ES-I3 (cell line): ENCODE data around the gene EZR.
A peak's percentile ranks its signal among the peaks of the same experiment; 100 is the strongest.
"Not testable (repeated sequence)": the region's sequence is repeated elsewhere in the genome, so short reads cannot be mapped to it uniquely, and the experiment has no call there.

Source experiments
- H3K36me3 ChIP-seq: 2 replicates; pipeline ENCODE4 v1.6.1; 2013; ENCODE audit warnings: mild to moderate bottlenecking, low read length, control low read depth, moderate library complexity; ENCODE audit not compliant: insufficient read depth
- H3K4me1 ChIP-seq: 2 replicates; pipeline ENCODE4 v1.6.1; 2013; ENCODE audit warnings: mild to moderate bottlenecking, control low read depth, low read length; ENCODE audit not compliant: insufficient read depth
- H3K9ac ChIP-seq: 2 replicates; pipeline ENCODE4 v1.6.1; 2013; ENCODE audit warnings: low read depth, mild to moderate bottlenecking, low read length, moderate library complexity
- H3K9me3 ChIP-seq: 2 replicates; pipeline ENCODE4 v1.6.1; 2013; ENCODE audit warnings: mild to moderate bottlenecking, low read length, moderate library complexity; ENCODE audit not compliant: control insufficient read depth, insufficient read depth

Gene EZR

DNA sequence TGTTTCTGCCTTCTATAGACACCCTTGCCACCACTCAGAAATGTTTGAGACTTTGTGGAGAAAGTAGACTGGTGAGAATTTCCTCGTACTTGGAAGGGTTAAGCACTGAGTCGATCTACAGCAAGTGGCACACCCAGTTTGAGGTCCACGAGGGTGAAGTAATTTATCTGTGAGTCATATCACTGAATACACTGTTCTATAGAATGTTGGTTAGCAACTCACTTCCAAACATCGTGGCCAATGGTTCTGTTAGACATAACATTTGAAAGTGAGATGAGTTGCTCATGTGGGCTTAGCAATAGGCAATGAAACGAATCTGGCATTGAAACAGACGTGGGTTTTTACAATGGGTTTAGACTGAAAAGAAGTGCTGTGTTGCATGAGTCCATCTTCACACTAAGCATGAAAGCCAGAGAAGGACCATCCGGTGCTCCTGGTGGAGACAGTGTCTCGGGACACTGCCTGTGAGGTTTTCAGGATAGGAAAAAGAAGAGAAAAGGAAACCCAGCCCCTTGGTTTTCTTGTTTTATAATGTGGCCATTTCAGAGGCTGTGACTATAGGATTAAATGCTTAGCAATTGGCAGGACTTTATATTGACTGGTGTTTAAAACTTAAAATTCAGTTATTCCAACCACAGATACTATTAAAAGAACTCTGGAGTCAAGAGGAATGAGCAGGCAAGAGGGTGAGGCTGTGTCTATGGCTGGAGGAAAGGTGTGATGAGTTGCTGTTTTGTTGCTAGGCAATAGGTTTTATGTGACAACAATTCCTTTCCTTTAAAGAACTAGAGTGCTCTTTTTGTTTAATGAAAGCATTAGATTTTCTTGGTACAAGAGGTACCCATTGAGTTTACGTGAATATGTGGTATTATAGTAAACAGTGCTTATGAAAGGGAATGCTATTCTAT is 31.0 kb upstream of the EZR start:
- no peaks in the 10 kb centered on the region for H3K36me3 ChIP-seq
- no peak overlapping the region; the same call in 1 of the 2 replicates for H3K9ac ChIP-seq
- H3K9me3 ChIP-seq = no peaks in the 10 kb centered on the region
- H3K4me1 ChIP-seq = peaks cover 46% of the 10 kb centered on the region

DNA sequence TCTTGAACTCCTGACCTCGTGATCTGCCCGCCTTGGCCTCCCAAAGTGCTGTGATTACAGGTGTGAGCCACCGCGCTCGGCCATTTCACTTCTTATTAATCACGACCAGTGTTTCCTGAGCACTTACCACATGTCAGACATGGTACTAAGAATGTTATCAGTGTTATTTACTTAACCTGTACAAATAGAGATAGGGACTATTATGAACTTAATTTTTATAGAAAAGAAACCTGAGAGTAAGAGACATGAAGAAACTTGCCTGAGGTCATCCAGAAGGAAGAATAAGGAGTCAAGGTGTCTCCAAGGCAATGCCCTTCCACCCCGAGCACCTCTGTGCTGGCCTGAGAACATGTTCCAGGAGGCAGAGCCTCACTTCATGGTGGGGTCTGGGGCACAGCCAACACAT is 29.3 kb upstream of the EZR start:
- H3K36me3 ChIP-seq = no peaks in the 10 kb centered on the region
- H3K4me1 ChIP-seq = peaks cover 35% of the 10 kb centered on the region
- H3K9ac ChIP-seq = no peak overlapping the region
- H3K9me3 ChIP-seq = no peaks in the 10 kb centered on the region

DNA sequence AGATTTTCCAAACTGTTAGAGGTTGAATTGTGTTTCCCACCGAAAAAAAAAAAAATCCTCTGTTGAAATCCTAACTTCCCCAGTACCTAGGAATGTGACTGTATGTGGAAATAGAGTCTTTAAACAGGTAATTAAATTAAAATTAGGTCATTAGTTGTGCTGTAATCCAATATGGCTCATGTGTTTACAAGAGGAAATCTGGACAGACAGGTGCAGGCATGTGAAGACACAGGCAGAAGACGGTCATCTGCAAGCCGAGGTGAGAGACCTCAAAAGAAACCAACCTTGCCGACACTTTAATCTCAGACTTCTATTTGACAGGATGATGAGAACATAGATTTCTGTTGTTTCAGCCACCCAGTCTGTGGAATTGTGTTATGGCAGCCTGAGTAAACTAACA is 28.6 kb upstream of the EZR start:
- Histone ChIP-seq H3K9me3 (no peaks in the 10 kb centered on the region), H3K4me1 (peaks cover 31% of the 10 kb centered on the region)

DNA sequence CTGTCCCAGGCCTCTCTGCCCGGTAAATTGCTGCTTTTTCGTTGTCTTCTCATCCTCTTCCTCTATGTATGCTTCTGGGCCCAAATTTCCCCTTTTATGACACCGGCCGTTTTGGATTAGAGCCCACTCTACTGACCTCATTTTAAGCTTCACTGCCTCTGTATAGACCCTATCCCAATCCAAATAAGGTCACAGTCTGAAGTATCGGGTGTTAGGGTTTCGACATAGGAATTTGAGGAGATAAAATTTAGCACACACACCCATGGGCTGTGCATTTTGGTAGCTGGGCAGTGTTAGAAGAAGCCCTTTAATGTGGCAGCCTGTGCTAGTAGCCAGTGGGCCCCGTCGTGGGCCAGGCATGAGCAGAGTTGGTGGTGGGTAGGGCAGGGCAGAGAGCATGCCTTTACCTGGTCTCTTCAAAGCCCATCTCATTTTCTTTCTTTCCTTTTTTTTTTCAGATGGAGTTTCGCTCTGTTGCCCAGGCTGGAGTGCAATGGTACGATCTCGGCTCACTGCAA is 27.9 kb upstream of the EZR start:
- H3K36me3 ChIP-seq = no peaks in the 10 kb centered on the region
- peaks cover 24% of the 10 kb centered on the region for H3K4me1 ChIP-seq
- H3K9ac ChIP-seq = no peak overlapping the region
- no peaks in the 10 kb centered on the region for H3K9me3 ChIP-seq

More for the DNA sequence above, 28.6 kb upstream of the EZR start:
- Histone ChIP-seq H3K36me3 (no peaks in the 10 kb centered on the region), H3K9ac (no peak overlapping the region)

DNA sequence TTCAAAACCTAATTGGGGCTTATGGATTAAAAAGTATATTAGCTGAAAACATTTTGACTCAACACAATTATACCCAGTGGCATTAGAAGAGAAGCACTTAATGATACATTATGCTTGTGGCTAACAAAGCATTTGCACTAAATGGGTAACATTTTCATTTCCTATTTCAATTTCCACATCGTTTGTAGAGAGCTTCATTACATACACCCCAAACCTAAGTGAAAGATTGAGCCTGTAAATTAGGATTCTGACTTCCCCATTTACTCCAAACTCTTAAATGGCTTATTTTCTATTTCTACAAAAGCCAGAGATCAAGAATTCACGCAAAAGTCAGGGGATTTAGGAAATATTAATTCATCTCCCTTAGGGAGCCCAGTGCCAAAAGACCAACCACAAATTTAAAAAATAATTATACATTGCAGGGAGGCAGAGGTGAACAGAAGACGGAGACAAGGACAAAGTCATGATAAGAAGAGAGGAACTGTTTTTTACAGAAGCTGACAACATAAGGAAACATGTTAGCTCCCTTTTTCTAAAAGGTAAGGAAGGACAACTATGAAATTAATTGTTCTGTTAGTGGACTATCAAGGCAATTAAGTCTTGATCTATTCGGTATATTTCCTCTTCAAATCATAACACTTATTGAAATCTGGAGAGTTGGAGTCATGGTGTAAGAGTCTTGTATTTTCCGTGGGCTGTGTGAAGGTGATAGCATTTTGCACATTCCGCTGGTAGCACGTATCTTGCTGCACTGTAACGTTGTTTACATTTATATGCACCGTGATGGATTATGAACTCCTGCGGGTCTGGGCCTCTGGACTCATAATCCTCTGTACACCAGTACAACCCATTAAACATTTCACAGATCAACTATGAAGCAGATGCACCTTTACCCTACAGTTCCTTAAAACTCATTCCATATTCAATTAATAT is 24.8 kb upstream of the EZR start:
- no peaks in the 10 kb centered on the region for H3K36me3 ChIP-seq
- H3K9ac ChIP-seq = no peak overlapping the region
- peaks cover 6% of the 10 kb centered on the region; the same call in 1 of the 2 replicates for H3K4me1 ChIP-seq
- no peaks in the 10 kb centered on the region for H3K9me3 ChIP-seq

DNA sequence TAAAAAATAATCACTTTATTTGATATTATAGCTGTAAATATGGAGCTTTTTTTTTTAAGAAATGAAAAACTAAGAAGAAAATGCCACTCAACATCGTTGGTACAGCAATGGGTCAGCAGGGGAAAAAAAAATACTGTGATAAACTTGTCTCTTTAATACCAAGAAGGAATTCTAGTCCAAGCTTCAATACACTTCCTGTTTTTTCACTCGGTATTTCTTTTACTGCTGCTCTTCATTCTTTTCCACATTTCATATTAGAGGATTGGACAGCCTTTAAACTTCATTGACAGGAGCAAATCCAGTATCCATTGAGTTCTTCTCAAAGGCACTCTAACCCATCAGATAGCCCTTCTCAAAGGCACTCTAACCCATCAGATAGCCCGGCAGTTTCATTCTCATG is 22.2 kb upstream of the EZR start:
- Histone ChIP-seq H3K9me3 (no peaks in the 10 kb centered on the region), H3K4me1 (peaks cover 4% of the 10 kb centered on the region; the same call in 1 of the 2 replicates), H3K36me3 (no peaks in the 10 kb centered on the region), H3K9ac (no peak overlapping the region)

DNA sequence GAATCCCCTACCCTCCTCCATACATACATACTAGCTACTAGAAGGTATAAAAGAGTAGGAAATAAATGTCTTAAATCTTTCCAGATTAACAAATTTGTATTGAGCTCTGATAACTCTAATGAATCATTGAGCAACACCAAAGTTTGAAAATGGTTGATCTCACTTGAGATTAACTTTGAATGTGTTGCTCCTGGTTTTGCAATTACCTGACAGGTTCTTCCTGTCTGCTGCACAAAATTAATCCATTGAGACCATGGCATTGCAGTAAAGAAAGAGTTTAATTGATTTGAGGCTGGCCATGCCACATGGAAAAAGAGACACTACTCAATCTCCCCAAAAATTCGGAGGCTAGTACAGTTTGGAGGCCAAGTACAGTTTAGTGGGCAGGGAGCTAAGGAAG is 21.3 kb upstream of the EZR start:
- H3K4me1 ChIP-seq = peaks cover 8% of the 10 kb centered on the region; the same call in 1 of the 2 replicates
- no peak overlapping the region for H3K9ac ChIP-seq
- no peaks in the 10 kb centered on the region for H3K9me3 ChIP-seq
- H3K36me3 ChIP-seq = no peaks in the 10 kb centered on the region

DNA sequence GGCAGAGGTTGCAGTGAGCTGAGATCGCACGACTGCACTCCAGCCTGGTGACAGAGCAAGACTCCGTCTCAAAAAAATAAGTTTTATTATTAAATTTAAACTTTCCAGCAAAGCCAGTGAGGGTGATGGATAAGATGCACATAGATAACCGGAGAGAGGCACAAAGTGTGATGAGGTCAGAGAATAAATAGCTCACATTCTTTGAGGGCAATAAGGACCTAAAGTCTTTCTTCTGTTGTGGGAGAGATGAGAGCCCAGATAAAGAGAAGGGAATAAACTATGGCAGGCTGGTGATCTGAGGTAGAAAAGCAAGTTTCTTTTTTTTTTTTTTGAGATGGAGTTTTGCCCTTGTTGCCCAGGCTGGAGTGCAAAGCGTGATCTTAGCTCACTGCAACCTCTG is 20.6 kb upstream of the EZR start:
- Histone ChIP-seq H3K9ac (no peak overlapping the region), H3K9me3 (no peaks in the 10 kb centered on the region), H3K4me1 (peaks cover 15% of the 10 kb centered on the region; the same call in 1 of the 2 replicates), H3K36me3 (no peaks in the 10 kb centered on the region)

DNA sequence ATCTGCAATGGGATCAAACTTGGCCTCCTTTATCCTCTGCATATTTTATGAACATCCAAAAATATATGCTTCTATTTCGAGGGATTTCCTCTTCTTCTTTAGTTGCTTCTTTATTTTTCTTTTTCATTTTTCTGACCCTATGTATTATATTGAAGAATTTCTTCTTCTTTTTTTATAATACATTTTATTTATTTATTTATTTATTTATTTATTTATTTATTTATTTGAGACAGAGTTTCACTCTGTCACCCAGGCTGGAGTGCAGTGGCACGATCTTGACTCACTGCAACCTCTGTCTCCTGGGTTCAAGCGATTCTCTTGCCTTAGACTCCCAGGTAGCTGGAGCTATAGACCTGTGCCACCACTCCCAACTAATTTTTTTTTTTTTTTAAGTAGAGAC is 19.6 kb upstream of the EZR start:
- H3K36me3 ChIP-seq, H3K9ac ChIP-seq, H3K9me3 ChIP-seq: not testable (repeated sequence)

DNA sequence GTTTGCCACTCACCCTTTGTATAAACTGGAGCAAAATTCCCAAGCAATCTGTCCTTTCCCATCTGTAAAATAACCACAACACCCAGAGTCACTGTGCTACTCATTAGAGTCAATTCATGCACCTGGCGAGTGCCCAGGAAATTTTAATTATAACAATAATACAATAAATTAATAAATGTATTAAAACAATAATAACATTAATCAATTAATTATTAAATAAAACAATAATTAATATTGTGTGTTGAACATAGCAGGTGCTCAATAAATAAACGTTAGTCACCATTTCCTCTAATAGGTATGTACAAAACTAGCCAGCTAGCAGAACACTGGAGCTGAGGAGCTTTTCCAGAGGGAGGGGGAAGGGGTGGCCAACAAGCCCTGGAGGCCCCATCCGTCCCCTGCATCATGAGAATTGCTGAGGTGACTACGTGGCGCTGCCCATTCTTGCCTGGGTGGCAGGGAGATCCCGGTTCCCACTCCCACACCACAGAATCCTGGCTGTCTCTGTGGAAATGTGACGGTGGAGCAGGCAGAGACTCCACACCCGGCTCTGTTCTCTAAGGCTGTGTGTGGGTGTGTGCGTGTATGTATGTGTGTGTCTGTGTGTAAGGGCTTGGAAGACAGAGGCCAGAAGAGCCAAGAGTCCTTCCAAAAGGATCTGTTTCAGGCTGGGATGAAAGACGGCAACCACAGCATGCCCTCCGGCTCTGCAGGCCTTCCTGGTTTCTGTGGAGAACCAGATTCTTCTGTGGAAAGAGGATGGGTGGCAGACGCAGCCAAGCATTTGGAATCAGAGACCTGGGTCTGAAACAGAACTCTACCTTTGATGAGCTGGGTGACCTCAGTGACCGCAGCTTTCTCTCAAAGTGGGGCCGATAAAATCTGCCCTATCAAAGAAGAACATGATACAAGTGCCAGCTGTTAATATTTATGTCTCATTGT is 18.8 kb upstream of the EZR start:
- Histone ChIP-seq H3K4me1 (peaks cover 16% of the 10 kb centered on the region; the same call in 1 of the 2 replicates), H3K36me3 (no peaks in the 10 kb centered on the region), H3K9ac (no peak overlapping the region), H3K9me3 (no peaks in the 10 kb centered on the region)

More for the DNA sequence above, 19.6 kb upstream of the EZR start:
- peaks cover 16% of the 10 kb centered on the region; the same call in 1 of the 2 replicates for H3K4me1 ChIP-seq

DNA sequence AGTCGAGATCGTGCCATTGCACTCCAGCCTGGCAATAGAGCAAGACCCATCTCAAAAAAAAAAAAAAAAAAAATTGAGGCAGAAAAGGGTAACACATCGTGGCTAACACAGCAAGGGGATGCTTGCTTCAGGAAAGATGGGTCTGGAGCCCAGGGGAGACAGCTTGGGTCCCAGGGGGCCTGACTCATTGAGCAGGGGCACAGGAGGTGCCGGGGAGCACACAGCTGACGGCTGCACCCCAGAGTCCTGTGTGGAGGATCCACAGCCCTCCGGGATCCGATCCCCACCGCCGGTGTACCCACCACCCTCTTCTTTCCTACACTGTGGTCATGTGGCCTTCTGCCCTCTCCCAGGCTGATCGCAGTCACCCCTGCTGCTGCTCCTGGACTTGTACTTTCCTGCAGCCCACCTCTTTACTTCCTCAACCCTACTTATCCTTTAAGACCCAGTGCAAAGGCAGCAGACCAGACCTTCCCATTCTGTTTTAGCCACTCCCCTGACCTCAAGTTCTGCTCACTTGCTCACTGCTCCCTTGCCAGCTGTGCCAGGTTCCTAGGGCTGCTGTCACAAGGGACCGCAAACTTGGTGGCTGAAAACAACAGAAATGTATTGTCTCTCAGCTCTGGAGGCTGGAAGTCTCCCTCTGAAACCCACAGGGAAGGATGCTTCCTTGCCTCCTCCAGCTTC is 17.6 kb upstream of the EZR start:
- H3K9ac ChIP-seq = no peak overlapping the region

DNA sequence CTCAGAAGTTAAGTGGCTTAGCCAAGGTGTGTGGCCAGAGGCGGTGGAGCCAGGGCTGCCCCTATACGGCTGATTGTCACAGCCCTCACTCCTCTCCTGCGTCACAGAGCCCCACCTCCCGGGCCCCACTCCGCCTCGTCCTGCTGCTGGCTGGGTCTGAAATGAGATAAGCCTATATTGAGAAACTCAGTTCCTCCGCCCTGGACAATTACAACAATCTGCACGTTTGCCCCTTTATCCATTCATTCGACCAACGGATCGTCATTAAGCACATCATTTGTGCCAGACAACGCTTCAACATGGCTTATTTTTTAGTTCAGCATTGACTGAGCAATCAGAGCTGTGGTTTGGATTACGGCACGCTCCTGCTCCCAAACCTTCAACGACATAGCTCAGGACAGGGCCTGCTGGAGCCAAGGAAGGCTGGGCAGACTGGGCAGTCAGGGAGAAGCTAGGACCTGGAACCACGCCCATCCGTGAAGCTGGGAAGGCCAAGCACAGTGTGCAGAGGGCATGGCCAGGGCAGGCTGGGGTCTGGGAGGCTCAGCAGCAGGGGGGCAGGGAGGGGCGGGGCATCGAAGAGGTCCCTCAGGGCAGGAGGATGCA is 16.6 kb upstream of the EZR start:
- Histone ChIP-seq H3K9ac (peak overlapping the region; percentile 45; the same call in 1 of the 2 replicates), H3K9me3 (no peaks in the 10 kb centered on the region), H3K36me3 (no peaks in the 10 kb centered on the region), H3K4me1 (peaks cover 16% of the 10 kb centered on the region; the same call in 1 of the 2 replicates)

More for the DNA sequence above, 17.6 kb upstream of the EZR start:
- Histone ChIP-seq H3K9me3 (no peaks in the 10 kb centered on the region), H3K4me1 (peaks cover 16% of the 10 kb centered on the region; the same call in 1 of the 2 replicates), H3K36me3 (no peaks in the 10 kb centered on the region)
